ENCODE results near the gene TTC6.

DNA sequence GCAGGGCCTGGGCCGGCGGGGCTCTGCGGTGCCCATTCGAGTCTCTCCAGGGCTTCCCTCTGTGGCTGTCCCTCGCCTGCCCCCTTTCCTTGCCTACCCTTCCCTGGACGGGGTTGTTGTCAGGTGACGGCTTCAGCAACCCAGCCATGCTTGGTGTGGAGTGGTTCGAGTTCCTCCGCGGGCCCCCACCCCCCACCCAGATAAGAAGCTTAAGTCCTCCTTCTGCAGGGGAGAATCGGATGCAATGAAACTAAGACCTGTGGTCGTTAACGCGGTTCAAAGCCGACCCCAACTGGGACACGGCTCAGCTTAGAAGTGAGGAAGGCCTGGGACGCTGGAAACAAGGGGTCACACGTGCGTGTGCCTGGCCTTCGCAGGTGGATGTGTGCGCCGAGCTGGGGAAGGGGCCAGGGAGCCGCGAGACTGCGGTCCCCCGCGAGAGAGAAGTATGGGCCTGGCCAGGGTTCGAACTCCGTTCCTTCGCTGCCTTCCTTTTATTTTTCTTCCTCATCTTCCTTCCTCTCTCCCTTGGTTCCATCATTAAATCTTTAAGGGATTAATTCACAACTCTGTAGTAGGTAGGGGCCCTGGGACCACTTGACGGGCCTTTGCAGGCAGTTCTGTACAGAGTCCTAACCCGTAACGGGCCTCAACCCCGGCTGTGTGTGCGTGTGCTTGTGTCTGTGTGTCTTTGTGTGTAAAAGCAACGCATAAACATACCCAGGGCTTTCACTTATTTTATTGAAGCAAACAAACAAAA, 3.5 kb downstream of the TTC6 start:
- TF ChIP-seq, protein P1, sequence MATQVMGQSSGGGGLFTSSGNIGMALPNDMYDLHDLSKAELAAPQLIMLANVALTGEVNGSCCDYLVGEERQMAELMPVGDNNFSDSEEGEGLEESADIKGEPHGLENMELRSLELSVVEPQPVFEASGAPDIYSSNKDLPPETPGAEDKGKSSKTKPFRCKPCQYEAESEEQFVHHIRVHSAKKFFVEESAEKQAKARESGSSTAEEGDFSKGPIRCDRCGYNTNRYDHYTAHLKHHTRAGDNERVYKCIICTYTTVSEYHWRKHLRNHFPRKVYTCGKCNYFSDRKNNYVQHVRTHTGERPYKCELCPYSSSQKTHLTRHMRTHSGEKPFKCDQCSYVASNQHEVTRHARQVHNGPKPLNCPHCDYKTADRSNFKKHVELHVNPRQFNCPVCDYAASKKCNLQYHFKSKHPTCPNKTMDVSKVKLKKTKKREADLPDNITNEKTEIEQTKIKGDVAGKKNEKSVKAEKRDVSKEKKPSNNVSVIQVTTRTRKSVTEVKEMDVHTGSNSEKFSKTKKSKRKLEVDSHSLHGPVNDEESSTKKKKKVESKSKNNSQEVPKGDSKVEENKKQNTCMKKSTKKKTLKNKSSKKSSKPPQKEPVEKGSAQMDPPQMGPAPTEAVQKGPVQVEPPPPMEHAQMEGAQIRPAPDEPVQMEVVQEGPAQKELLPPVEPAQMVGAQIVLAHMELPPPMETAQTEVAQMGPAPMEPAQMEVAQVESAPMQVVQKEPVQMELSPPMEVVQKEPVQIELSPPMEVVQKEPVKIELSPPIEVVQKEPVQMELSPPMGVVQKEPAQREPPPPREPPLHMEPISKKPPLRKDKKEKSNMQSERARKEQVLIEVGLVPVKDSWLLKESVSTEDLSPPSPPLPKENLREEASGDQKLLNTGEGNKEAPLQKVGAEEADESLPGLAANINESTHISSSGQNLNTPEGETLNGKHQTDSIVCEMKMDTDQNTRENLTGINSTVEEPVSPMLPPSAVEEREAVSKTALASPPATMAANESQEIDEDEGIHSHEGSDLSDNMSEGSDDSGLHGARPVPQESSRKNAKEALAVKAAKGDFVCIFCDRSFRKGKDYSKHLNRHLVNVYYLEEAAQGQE (IDR thresholded peaks at IDR 0.05; ENCODE audit: insufficient replicate concordance, low read depth): no peak
- TF ChIP-seq, protein P2, sequence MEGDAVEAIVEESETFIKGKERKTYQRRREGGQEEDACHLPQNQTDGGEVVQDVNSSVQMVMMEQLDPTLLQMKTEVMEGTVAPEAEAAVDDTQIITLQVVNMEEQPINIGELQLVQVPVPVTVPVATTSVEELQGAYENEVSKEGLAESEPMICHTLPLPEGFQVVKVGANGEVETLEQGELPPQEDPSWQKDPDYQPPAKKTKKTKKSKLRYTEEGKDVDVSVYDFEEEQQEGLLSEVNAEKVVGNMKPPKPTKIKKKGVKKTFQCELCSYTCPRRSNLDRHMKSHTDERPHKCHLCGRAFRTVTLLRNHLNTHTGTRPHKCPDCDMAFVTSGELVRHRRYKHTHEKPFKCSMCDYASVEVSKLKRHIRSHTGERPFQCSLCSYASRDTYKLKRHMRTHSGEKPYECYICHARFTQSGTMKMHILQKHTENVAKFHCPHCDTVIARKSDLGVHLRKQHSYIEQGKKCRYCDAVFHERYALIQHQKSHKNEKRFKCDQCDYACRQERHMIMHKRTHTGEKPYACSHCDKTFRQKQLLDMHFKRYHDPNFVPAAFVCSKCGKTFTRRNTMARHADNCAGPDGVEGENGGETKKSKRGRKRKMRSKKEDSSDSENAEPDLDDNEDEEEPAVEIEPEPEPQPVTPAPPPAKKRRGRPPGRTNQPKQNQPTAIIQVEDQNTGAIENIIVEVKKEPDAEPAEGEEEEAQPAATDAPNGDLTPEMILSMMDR (IDR thresholded peaks at IDR 0.05; ENCODE audit: insufficient read depth, low read length): no peak
- no peak for TF ChIP-seq POLR2AphosphoS5 (IDR thresholded peaks at IDR 0.05; ENCODE audit: low read depth)
- TF ChIP-seq GABPA (IDR thresholded peaks at IDR 0.05; ENCODE audit: low read depth): no peak
